Fibroblast of mammary gland (primary cell): ENCODE data around the gene NR2C2.

Experiments
- DNase-seq: peaks from one replicate; pipeline ENCODE4 v3.0.0-alpha.2; 2010; ENCODE audit warnings: low read depth
- H3K4me3 ChIP-seq: 2 replicates; pipeline ENCODE4 v1.5.1; 2011; ENCODE audit warnings: low read depth, mild to moderate bottlenecking, low read length, moderate library complexity; ENCODE audit not compliant: control insufficient read depth
- CTCF ChIP-seq: conservative IDR thresholded peaks from 2 replicates; pipeline ENCODE4 v1.5.1; 2011; ENCODE audit warnings: low read depth, low read length, inconsistent platforms; ENCODE audit not compliant: control insufficient read depth, insufficient read depth

Gene NR2C2

GRCh38 chr3:14946236-14946635 lies 1.1 kb upstream of the NR2C2 start:
- TF ChIP-seq CTCF: no peak
- H3K4me3 ChIP-seq: peak overlapping the region; percentile 82
- DNase-seq: no peak

DNA sequence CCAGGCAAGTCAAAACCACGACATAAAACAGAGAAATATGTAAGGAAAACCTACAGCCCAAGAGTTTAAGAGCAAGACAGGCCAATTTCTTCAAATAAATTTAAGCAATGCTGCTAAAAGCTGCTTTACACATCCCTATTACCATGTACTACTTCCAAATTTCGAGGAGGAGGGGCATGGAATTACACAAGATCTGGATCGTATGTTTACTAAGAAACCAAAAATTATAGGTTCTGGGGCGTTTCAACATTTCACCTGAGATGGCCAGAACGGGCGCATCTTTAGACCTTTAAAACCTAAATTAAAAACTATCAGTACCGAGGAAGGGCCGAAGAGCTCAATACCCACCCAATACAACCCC lies 664 bp upstream of the NR2C2 start:
- peak overlapping the region; percentile 82 for H3K4me3 ChIP-seq
- DNase-seq: peak; percentile 14
- TF ChIP-seq CTCF: no peak

DNA sequence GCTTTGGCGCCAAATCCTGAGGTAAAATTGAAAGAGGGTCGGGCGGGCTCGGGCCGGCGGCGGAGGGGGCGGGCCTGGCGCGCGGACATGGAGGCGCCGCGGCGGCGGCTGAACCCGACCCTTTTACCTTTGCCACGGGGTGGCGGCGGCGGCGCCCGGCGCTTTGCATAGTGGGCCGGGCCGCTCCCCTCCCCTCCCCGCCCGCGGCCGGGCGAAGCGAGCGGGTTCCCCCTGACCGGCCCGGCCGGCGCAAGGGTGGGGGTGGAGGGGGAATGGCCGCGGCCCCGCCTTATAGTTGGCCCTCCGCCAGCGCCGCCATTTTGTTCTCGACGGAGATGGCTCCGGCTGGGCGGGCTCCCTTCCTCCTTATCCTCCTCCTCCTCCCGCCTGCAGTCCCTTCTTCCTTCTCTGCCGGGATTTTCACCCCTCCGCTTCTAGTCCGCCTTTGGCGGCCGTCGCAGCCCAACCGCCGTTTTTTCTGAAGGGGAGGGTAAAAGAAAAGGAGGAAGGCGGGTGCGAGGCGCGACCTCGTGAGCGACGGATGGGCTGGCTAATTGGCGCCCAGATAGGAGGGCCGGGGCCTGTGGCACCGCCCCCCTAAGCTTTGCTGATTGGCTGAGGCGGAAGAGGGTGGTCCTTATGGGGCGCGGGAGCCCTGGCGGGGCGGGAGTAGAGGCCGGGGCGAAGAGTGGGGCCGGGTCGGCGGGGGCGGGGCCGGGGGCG lies 664 bp downstream of the NR2C2 start:
- peak; percentile 94 for DNase-seq
- H3K4me3 ChIP-seq: peak overlapping the region; percentile 76
- no peak for TF ChIP-seq CTCF

DNA sequence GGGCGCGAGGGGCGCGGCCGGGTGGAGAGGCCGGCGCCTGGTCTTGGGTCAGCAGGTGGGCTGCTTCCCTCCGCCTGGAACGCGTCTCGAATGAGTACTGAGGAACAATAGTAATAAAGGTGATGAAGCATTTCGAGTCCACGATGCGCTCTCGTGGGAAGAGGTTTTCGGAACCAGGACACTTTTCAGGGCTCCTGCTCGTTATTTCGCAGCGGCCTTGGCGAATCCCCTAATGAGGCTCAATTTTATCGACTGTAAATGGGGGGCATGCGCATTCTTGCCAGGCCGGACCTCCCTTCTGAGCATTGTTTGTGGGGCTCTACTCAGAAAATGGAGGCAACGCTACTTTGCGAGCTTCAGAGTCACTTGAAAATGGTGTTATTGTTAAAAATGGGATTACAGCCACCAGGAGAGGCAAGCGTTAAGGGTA lies 1.2 kb downstream of the NR2C2 start:
- no peak for TF ChIP-seq CTCF
- peak; percentile 8 for DNase-seq
- H3K4me3 ChIP-seq: peak overlapping the region; percentile 76

- peak; percentile 5 for DNase-seq
- H3K4me3 ChIP-seq: peak overlapping the region; percentile 76
- no peak for TF ChIP-seq CTCF
Observed at GRCh38 chr3:14949126-14949525, 1.7 kb downstream of the NR2C2 start.

- TF ChIP-seq CTCF: no peak
- H3K4me3 ChIP-seq: no peak overlapping the region
- DNase-seq: no peak
Observed at GRCh38 chr3:14950274-14950673, 2.9 kb downstream of the NR2C2 start.

DNA sequence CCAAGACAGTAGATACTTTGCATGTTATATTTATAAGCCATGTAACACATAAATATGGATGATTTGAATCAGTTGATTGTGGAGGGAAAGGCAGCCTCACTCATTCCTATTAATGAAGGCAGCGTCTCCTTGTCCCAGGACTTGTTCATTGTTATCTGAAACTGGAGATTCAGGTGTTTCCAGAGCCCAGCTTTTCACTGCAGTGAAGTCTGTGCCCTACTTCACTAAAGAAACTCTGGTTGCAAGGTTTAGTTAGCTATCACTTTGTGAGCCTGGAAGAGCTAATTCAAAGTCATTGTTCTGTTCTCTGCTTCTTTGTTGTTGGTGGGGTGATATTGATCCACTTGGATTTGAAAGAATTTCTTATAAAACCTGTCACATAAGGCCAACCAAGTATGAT lies 9.8 kb downstream of the NR2C2 start:
- no peak for TF ChIP-seq CTCF
- no peak for DNase-seq
- H3K4me3 ChIP-seq: no peak overlapping the region
